GM19467 (cell line): ENCODE measurements around the gene PRKACB.
"Not testable (repeated sequence)": the region's sequence is repeated elsewhere in the genome, so short reads cannot be mapped to it uniquely, and the experiment has no call there.

Experiments
- ATAC-seq: cut with Tn5 transposase; IDR thresholded peaks from one replicate; pipeline ENCODE4 v1.9.1; 2021; ENCODE audit warnings: mild to moderate bottlenecking, moderate library complexity; ENCODE audit not compliant: unreplicated experiment

Gene PRKACB

DNA sequence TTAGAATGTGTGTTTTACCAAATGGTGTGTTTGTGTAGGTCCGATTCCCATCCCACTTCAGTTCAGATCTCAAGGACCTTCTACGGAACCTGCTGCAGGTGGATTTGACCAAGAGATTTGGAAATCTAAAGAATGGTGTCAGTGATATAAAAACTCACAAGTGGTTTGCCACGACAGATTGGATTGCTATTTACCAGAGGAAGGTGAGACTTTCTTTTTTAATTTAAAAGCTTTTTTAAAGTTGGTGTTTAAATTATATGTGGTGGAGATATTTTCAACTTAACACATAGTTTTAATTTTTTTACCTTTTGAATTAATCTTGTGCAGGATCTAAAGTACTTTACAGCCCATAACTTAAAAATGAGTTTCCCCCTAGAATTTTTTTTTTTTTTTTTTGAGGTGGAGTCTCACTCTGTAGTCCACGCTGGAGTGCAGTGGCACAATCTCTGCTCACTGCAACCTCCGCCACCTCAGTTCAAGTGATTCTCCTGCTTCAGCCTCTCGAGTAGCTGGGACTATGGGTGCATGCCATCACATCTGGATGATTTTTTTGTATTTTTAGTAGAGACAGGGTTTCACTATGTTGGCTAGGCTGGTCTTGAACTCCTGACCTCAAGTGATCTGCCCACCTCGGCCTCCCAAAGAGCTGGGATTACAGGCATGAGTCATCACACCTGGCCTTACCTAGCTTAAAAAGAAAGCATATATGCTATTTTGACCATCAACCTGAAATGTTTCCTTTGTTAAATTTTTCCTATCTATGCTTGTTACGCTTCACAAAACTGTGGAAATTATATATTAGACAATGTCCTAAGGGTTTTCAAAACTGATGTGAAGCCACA, 70.3 kb downstream of the PRKACB start:
- no peak for ATAC-seq

DNA sequence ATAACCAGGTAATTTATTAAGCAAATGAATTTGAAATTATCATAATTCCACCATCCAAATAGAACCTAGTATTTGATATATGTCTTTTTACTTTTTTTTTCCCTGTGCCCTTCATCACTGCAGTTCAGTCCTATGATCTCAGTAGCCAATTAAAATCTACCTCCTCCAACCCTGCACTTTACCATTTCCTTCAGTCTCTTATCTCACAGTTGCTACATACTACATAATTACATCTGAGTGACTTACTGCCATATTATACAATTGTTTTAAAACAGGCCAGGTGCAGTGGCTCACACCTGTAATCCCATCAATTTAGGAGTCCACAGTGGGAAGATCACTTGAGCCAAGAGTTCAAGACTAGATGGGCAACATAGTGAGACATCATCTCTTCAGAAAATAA, 73.2 kb downstream of the PRKACB start:
- no peak for ATAC-seq

DNA sequence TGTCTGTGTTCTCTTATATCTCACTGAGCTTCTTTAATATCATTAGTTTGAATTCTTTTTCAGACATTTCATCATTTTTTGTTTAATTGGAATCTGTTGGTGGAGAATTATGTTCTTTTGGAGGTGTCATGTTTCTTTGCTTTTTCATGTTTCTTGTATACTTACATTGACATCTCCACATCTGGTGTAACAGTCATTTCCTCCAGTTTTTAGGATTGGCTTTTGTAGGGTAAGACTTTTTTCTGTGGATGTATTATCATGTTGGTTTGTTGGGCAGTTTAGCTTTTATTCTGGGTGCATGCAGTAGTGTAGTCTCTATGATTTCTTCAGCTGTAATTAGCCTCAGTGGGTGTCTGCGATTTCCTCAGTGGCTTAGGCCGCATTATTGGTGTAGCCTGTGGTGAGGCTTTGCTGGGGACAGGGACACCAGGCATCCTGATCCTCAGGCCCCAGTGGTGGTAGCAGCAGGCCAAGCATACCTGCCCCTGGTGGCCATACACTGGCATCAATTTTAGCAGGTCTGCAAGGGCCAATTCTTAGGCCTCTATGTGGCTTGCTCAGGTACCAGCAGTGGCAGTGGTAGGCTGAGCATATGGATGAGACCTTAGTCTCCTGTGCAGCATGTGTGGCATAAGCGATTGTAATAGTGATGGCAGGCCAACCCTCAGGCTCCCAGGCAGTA, 79.8 kb downstream of the PRKACB start:
- no peak for ATAC-seq

DNA sequence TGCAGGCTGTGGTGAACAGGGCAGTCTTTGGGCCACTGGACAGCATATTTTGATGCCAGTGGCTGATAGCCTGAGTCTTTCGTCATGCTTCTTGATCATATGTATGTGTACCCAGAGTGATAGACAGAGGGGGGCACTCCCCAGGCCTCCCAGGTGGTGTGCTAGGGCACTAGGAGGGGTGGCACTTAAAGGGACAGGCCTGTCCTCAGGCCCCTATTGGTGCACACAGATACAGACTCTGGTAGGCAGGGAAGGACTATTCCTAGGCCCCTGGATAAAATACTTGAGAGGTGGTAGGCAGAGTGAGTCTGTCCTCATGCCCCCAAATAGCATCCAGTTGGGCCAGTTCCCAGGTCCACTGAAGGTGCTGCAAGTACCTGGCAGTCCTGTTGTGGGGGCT, 80.8 kb downstream of the PRKACB start:
- no peak for ATAC-seq

DNA sequence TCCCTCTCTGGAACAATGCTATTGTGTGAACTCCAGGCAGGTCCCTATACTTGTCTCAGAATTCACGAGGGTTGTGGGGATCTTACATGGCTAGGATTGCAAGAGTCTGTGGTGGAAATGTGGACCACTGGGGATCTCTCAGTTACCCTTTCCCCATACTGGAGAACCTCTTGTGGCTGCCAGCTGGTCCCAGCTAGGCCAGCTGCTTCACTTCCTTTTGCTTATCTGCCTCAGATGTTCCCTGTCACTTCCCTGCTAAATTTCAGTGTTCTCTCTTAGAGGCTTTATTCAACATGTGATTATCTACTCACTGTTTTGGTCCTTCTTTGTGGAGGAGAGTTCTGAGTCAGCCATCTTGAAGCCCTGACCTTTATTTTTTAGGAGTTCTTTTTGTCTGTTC, 81.6 kb downstream of the PRKACB start:
- ATAC-seq: no peak

DNA sequence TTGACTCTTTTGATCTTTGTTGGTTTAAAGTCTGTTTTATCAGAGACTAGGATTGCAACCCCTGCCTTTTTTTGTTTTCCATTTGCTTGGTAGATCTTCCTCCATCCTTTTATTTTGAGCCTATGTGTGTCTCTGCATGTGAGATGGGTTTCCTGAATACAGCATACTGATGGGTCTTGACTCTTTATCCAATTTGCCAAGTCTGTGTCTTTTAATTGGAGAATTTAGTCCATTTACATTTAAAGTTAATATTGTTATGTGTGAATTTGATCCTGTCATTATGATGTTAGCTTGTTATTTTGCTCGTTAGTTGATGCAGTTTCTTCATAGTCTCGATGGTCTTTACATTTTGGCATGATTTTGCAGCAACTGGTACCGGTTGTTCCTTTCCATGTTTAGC, 88.6 kb downstream of the PRKACB start:
- ATAC-seq: not testable (repeated sequence)

DNA sequence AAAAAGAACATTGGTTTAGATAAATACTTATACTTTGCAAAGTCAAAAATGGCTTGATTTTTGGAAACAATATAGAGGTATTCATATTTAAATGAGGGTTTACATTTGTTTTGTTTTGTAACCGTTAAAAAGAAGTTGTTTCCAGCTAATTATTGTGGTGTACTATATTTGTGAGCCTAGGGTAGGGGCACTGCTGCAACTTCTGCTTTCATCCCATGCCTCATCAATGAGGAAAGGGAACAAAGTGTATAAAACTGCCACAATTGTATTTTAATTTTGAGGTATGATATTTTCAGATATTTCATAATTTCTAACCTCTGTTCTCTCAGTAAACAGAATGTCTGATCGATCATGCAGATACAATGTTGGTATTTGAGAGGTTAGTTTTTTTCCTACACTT, 92.2 kb downstream of the PRKACB start:
- ATAC-seq: no peak

DNA sequence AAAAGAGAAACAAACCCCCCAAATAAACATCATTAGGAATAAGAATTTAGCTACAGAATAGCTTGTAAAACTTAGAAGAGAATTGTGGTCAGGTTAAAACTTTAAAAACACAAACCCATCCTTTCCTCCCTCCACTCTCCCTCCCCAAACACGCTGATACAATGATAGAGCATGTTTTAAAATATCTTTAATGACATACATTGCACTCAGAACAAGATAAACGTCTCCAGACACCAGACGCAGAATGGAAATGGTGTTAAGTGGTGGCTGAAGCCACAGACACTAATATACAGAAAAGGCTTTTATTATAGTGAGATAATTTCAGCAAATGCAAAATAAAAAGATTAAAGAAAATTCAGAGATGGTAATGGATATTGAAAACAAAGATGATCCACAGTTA, 98.6 kb downstream of the PRKACB start:
- ATAC-seq: no peak

DNA sequence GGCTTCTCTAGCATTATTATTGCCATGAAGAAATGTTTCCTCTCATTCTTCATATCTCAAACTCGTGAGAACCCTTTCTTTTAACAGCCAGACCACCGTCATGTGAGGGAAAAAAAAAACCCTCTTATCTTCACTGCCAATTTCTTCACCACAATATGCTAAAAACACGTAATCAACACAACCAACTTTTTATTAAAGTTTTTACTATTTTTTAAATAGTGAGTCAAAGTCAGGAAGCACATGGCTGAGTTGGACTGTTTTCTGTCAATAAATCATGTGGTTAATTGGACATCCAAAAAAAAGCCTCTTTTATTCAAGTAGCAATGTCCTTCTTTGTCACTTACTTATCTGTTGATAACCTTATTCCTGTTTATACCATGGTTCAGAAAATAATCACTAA, 101.5 kb downstream of the PRKACB start:
- no peak for ATAC-seq

DNA sequence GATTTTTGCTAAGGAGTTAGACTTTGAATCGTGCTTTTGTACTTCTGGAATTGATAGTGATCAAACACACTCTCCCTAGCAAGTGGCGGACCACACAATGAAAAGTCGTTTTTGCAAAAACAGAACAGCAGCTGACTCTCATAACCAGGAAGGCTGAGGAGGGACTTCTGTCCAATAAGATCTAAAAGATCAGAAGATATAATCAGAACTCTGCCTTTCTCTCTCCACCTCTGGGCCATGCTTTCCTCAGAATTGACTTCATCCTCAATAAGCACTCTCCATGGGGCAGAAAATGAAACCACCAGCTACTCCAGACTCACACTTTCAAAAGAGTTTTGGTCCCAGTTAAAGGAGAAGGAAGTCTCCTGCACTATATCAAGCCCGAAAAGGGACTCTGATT, 102.1 kb downstream of the PRKACB start:
- no peak for ATAC-seq

DNA sequence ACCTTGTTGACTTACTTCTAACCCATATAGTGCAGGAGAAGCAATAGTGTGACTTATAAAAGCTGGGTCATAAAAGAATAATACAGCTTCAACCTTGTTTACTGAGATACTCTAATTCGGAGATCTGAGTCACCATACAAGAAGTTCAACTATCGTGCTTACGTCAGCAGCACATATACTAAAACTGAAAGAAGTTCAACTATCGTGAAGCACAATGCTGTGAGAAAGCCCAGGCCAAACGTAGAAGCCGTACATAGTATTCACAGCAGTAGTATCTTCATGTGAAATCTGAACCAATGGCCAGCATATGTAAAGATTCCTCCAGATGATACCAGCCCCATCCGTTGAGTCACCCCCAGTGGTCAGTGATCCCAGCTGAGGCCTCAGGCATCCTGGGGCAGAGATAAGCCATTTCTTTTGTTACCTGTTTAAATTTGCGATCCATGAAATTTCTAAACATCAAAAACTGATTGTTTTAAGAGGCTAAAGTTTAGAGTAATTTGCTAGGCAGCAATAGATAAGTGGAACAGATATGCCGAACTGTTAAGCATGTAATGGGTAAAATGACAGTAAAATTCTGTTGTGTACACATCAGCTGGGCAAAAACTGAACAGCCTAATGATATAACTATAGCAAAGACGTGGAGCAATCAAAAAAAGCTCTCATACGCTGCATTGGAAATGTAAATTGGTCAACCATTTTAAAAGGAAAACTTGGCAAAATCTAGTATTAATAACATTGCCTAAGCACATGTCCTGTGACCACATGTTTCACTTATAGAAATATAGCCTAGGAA, 103.6 kb downstream of the PRKACB start:
- no peak for ATAC-seq

DNA sequence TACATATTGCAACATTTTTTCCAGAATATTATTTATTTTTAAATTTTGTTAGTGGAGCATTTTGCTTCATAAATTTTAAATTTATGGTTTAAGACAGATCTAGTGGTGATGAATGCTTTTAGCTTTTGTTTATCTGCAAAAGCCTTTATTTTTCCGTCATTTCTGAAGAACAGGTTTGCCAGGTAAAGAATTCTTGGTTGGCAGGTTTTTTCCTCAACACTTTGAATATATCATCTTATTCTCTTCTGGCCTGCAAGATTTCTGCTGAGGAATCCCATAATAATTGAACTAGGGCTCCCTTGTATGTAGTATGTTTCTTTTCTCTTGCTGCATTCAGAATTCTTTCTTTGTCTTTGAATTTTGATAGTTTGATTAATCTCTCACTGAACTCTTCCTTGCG, 106.6 kb downstream of the PRKACB start:
- ATAC-seq: no peak

DNA sequence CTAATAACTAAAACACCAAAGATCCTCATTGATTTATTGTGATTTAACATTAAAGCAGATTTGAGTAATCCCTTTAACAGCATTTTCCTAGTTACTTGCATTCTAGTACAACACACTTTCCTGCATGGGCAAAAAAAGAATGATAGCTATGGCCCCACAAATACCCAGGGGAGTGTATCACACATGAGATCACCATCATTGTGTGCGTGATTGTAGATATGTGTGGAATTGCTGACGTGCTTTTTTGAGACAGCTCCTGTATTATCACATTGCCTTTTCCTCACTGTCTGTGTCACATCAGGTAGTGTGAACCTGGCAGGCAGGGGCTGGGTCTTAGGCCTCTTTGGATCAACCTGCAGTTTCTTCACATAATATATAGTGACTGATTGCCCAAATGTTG, 109.0 kb downstream of the PRKACB start:
- ATAC-seq: no peak

DNA sequence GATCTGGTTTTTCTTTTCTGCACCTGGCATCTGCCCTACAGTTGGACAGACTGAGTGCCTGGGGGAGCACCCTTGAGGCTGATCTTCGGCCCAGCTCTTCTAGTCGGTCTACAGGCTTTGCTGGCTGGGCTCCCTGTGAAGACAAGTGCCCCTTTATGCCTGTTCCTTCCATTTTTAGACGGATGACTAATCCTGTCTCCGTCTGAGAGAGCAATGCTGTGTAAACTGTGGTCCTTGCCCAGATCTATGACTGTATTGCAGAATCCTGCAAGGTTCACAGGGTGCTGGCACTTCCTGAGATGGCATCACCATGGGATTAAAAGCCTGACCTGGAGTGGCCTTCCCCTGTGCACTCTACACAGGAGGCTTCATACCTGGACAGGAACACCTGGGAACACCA, 109.8 kb downstream of the PRKACB start:
- ATAC-seq: no peak

DNA sequence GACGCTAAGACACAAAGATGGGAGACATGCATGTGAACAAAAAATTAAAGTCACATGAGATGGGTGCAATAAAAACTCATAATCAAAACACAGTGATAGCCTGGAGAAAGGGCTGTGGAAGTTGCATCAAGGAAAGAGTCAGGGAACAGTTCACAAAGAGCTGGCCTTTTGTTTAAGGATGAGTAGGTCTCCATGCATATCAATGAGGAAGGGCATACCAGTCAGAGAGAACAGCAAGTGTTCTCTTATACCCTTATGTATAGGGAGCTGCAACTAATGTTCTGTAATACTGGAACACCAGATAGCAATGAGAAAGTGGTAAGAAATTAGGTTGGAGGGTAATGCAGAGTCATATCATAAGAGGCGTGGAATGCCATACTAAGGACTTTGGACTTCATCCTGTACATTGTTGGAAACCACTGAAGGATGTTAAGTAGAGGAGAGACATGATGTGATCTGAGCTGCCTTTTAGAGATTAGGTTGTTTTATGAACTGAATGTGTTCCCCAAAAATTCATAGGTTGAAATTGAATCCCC, 110.7 kb downstream of the PRKACB start:
- ATAC-seq: no peak

DNA sequence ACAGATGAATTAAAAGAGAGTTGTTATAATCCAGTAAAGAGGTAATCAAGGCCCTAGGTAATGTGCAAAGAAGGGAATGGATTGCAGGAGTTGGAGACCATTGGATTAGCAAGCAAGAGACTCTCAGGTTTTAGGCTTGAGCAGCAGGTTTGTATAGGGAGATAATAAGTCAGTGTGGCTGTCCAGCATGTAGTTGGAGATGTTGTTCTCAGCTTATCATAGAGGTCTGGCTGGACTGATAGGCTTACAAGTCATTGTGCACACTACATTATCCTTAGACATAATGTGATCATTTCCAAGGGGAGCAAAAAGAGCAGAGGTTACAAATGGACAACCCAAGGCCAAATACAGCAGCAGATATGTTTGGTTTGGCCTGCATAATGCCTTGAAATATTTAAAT, 111.5 kb downstream of the PRKACB start:
- no peak for ATAC-seq

DNA sequence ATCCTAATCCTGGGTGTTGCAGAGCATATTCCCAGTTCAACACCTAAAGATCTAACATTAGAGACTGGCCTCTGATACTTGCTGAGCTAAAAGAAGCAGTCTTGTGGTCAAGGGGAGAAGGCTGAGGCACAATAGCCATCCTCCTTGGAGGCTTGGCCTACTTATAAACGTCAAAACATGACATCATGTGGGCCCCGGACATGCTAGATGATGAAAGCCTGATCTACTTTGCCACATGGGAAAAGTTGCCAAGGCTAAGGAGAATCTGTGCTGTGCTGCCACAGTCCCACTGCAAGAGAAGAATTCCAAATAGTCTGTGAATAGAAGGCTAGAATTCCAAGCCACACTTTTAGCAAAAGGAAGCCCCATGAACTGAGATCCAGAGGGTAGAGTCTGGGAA, 113.5 kb downstream of the PRKACB start:
- no peak for ATAC-seq

DNA sequence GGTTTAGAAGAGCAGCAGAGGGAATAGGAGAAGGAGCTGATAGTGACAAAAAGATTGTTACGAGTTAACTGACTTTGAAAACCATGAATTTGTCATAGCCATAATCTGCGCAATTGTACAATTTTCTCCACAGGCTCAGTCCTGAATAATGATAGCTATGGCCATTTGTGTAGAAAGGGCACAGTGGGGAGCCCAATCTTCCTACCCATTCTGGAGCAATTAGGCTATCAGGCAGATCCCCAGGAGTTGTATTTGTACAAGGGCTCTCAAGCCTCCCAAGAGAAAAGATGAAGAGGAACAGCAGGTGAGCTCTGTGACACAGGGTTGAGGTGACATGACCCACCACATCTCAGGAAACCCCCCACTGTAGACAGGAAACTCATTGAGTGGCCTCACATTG, 115.3 kb downstream of the PRKACB start:
- no peak for ATAC-seq

DNA sequence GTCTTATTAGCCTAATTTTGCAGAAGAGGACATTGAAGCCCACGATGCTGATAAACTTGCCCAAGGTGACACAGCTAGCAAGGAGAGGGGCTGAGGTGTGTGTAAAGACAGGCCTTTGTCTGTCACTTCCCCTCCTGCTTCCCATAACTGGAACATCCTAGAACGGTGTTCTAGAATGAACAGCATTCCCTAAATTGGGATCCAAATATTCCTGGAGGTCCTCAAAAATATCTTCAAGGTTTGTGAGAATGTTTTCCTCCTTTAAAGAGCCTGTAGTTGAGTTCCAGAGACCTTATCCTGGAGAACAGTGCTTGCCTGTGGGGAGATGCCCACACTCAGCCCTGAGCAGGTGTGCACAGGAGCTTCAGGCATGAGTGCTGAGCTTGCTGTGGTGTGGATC, 115.9 kb downstream of the PRKACB start:
- ATAC-seq: no peak

DNA sequence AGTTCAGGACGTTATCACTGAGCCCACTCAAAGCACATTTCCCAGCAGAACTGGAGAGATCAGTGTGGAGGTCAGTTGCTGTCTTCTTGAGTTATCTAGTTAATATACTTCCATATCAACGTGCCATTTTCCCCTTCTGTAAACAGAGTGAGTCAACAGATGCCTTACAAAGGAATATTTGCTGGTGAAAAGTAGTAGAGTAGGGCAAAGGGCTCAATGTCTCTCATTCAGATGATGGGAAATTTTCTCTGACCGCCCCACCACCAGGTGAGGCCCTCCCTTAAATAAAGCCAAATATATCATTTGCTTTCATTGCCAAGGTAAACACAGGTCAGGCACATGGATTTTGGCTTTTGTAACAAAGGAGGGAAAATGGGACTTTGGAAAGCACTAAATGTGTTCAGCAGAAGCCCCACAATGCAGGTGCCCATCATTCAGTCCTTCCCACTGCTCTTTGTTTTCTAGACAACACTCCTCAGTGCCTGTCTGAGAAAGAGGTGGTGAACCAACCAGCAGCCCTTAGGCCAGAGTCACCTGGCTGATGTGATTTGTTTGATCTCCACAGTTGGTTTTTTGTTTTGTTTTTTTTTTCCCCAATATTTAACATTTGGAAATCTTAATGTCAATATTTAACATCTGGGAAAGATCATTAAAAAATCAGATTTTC, 116.9 kb downstream of the PRKACB start:
- no peak for ATAC-seq

DNA sequence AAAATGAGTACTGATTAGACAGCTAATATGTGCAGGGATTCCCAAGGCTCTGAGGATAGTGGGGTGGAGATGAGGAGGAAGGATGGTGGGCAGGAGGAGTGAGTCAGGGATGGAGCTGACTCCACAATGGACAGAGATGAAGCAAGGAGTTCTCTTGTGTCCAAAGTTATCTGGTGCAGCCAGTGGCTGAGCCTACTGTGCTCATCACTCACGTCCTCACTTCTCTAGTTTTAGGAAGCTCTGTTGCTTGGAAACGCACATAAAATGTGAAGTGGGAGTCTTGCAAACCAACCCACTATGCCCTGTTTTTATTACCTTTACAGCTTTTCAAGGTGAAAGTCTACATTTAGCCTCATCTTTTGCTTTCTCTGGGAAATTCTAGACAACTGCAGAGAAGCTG, 120.9 kb downstream of the PRKACB start:
- ATAC-seq: no peak
